Kidney epithelial cell (primary cell): ENCODE data around the gene SLC46A1. TPM values are rescaled to one million over a fixed set of nuclear protein-coding genes. Genes with fewer than 3 reads are reported as not detected.

Source experiments
- DNase-seq: peaks from one replicate; pipeline ENCODE4 v3.0.0-alpha.2; 2010; ENCODE audit warnings: low read depth
- H3K27me3 ChIP-seq: 2 replicates; pipeline ENCODE4 v1.6.0; 2011; ENCODE audit warnings: low read length; ENCODE audit not compliant: control insufficient read depth, insufficient read depth
- H3K36me3 ChIP-seq: 2 replicates; pipeline ENCODE4 v1.5.1; 2011; ENCODE audit warnings: low read length; ENCODE audit not compliant: control insufficient read depth, insufficient read depth
- H3K4me3 ChIP-seq: 2 replicates; pipeline ENCODE4 v1.5.1; 2011; ENCODE audit warnings: low read depth, mild to moderate bottlenecking, control low read depth, low read length
- total RNA-seq: library from RNA; depleted of rRNA; stranded (reverse); fragments of >200 nt; gene quantifications from 2 replicates; pipeline ENCODE4 v1.2.3, GENCODE V29; 2015
- TF ChIP-seq, protein P1 (sequence below): IDR thresholded peaks from 2 replicates; pipeline ENCODE4 v1.5.1; 2011; ENCODE audit warnings: mild to moderate bottlenecking, moderate library complexity, low read length, control low read depth, inconsistent platforms; ENCODE audit not compliant: insufficient read depth, poor library complexity, severe bottlenecking

Gene SLC46A1
- total RNA-seq, 1 donor from 2014 or later, result 6.2 TPM

DNA sequence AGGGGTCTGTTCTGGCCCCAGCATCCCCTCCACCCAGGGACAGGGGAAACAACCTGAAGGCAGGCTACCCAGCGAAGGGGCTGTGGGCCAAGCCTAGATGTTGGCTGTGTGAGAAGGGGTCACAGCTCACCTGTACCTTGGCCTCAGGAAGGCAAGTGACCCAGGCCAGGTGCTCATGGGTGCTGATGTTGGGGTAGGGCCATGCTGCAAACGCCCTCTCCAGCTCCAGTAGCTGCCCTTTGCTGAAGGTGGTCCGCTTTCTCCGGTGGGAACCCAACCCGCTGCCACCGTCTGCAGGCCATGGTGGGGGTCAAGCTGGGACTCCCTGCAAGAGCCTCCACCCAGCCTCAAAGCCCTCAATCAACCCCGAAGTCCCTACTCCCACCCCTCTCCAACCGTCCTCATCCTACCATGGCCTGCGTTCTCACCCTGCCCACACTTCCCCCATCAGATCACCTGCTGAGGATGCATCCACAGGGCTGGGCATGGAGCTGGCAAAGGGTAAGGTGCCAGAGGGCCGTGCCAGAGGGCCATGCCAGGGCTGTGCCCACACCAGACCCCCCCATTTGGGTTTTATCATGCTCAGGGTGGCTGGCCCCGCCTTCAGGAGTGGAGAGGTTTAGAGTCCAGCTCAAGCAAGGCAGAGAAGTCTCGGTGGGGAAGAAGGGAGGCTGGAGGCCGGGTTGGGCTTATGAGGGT lies 41.2 kb downstream of the SLC46A1 start, which contains the start of gene SEBOX:
TSS of gene SEBOX (minus strand) at position 535 of the 699 bp plus-strand sequence. CDS start at position 487, 48 bp downstream.
- no peak for DNase-seq
- TF ChIP-seq, protein P1, sequence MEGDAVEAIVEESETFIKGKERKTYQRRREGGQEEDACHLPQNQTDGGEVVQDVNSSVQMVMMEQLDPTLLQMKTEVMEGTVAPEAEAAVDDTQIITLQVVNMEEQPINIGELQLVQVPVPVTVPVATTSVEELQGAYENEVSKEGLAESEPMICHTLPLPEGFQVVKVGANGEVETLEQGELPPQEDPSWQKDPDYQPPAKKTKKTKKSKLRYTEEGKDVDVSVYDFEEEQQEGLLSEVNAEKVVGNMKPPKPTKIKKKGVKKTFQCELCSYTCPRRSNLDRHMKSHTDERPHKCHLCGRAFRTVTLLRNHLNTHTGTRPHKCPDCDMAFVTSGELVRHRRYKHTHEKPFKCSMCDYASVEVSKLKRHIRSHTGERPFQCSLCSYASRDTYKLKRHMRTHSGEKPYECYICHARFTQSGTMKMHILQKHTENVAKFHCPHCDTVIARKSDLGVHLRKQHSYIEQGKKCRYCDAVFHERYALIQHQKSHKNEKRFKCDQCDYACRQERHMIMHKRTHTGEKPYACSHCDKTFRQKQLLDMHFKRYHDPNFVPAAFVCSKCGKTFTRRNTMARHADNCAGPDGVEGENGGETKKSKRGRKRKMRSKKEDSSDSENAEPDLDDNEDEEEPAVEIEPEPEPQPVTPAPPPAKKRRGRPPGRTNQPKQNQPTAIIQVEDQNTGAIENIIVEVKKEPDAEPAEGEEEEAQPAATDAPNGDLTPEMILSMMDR, result no peak
- H3K4me3 ChIP-seq, result no peak within 1 kb of the TSS
- peaks cover 1% of the 10 kb centered on the region for H3K36me3 ChIP-seq
- H3K27me3 ChIP-seq, result no peaks in the 10 kb centered on the region

DNA sequence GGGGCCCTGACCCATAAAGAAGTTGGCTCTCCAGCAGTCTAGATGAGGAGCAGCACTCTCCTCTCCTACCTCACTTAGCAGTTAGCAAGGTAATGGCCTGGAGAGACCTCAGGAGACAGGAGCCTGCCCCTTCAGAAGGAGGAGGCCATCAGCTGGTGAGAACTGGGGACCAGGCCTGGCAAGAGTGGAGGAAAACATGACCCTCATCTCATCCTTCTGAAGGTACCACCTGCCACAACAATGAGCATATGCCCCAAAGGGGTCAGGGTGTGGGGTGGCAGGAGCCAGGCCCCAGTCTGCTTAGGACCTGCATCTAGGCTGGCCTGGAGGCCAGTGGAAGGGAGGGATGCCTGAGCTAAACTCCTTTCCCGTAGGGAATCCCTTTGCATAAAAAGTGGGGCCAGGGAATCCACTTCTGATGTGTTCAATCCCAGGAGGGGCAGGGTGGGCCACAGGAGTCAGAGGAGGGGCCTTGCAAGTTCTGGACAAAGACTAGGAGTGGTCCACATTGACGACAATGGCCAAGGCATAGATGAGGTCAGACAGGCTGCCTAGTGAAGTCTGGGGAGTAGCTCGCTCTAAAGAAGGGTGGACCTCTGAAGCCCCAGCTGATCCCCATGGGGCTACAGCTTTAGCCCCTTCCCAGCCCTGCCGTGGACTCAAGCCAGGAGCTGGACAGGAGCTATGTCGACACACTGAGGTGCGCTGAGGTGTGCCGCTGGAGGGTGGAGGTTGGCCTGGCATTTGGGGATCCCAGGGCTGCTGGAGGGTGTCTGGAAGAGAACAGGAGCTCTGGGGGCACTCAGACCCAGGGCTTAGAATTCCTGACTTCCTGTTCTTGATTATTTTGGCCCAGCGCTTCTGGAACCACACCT lies 42.0 kb downstream of the SLC46A1 start:
- Histone ChIP-seq H3K27me3 (no peaks in the 10 kb centered on the region), H3K4me3 (no peak overlapping the region), H3K36me3 (peaks cover 1% of the 10 kb centered on the region)
- TF ChIP-seq, protein P1, result no peak
- no peak for DNase-seq

DNA sequence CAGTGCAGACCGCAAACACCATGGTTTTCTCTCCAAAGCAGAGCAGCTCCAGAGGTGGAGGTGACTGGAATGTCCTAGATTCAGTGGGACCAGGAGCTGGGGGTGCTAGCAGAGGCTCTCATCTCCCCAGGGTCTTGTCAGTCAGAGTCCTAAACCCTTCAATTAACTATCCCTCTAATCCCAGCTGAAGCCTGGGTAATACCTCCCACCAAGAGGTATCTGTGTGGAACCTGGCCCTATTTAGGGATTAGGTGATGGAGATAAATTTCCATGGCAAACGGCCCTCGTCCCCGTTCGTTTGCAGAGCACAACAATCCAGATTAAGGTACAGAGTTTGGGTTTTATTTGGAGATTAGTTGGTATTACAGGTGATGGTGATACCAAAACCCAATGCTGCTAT lies 42.8 kb downstream of the SLC46A1 start:
- no peak for DNase-seq
- TF ChIP-seq, protein P1, result no peak
- Histone ChIP-seq H3K36me3 (peaks cover 1% of the 10 kb centered on the region), H3K27me3 (no peaks in the 10 kb centered on the region), H3K4me3 (no peak overlapping the region)

DNA sequence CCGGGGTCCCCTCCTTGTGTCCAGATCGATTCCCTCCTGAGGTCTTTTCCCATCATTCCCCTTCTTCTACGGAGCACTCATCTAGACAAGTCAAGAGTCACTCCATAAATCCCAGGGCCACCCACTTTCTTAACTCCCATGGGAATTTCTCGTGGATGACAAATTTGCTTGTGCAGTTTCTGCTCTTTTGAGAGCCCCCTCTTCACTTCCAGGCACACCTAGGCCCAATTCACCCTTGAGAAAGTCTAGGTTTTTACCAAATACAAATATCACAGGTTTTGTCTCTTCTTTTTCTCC lies 48.2 kb downstream of the SLC46A1 start:
- H3K4me3 ChIP-seq, result peak overlapping the region; percentile 98
- no peak for DNase-seq
- TF ChIP-seq, protein P1, result no peak
- H3K27me3 ChIP-seq, result no peaks in the 10 kb centered on the region
- peaks cover 1% of the 10 kb centered on the region for H3K36me3 ChIP-seq

DNA sequence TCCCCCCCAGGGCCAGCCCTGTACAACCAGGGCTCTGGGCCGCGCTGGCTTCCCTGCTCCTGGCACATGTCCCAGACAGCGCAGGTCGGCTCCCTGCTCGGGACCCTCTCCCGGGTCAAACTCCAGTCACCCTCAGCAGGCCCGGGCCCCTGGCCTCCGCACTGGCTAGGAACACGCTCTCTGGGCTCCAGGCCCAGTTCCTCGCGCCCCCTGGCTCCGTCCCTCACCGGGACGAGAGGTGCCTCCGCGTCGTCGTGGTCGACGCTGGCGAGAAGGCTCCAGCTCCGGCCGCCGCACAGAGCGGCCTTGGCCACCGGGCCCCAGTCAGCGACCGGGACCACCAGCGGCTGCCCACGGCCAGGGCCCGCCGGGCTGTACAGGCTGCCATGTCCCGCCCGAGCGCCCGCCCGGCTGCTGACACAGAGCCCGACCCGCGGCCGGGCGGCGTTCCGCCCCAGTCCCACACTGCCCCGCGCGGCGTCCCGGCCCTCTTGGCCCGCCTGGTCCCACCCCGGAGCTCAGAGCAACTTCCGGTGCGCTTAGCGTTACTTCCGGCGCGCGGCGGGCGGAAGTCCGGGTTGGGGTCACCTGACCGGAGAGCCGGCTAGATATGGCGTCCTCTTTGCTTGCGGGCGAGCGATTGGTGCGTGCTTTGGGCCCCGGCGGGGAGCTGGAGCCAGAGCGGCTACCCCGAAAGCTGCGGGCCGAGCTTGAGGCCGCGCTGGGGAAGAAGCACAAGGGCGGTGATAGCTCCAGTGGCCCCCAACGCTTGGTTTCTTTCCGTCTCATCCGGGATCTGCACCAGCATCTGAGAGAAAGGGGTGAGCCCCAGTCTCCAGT lies 48.7 kb downstream of the SLC46A1 start, which contains the start of gene POLDIP2:
TSS of gene POLDIP2 (minus strand) at position 467 of the 840 bp plus-strand sequence. CDS start at position 388, 79 bp downstream.
- H3K27me3 ChIP-seq, result no peaks in the 10 kb centered on the region
- no peaks in the 10 kb centered on the region for H3K36me3 ChIP-seq
- H3K4me3 ChIP-seq, result peak within 1 kb of the TSS; percentile 98
- DNase-seq, result peak; percentile 71
- TF ChIP-seq, protein P1, result no peak
